BLaER1 (cell line): ENCODE results near the gene IL17REL.
A peak's percentile ranks its signal among the peaks of the same experiment; 100 is the strongest.

Source experiments
- H3K27ac ChIP-seq: shearing (Covaris generic); formaldehyde crosslinking; 2 replicates; pipeline ENCODE4 v1.8.1; 2022
- H3K27me3 ChIP-seq: shearing (Covaris generic); formaldehyde crosslinking; 2 replicates; pipeline ENCODE4 v1.8.1; 2022
- H3K36me3 ChIP-seq: shearing (Covaris generic); formaldehyde crosslinking; 2 replicates; pipeline ENCODE4 v1.8.1; 2022
- H3K4me1 ChIP-seq: shearing (Covaris generic); formaldehyde crosslinking; 2 replicates; pipeline ENCODE4 v1.8.1; 2022
- H3K4me2 ChIP-seq: shearing (Covaris generic); formaldehyde crosslinking; 2 replicates; pipeline ENCODE4 v1.8.1; 2022
- H3K4me3 ChIP-seq: shearing (Covaris generic); formaldehyde crosslinking; 2 replicates; pipeline ENCODE4 v1.8.1; 2022
- H3K9ac ChIP-seq: shearing (Covaris generic); formaldehyde crosslinking; 2 replicates; pipeline ENCODE4 v1.8.1; 2022
- H3K9me3 ChIP-seq: shearing (Covaris generic); formaldehyde crosslinking; 2 replicates; pipeline ENCODE4 v1.8.1; 2022
- H4K20me1 ChIP-seq: shearing (Covaris generic); formaldehyde crosslinking; 2 replicates; pipeline ENCODE4 v1.8.1; 2022
- Cebpa-rat ChIP-seq: shearing (Covaris generic); IDR thresholded peaks from 2 replicates; pipeline ENCODE4 v1.8.1; 2022

The IL17REL gene

GRCh38 chr22:49956914-49957825, 55.4 kb downstream of the IL17REL start:
- peak overlapping the region; percentile 80; the same call in 1 of the 2 replicates for H3K4me2 ChIP-seq
- H3K36me3 ChIP-seq: peaks cover 6% of the 10 kb centered on the region; the same call in 1 of the 2 replicates
- no peak overlapping the region for H3K27ac ChIP-seq
- H3K9ac ChIP-seq: no peak overlapping the region
- no peaks in the 10 kb centered on the region for H3K27me3 ChIP-seq
- no peak for TF ChIP-seq Cebpa-rat
- H3K4me1 ChIP-seq: peaks cover 68% of the 10 kb centered on the region
- peaks cover 15% of the 10 kb centered on the region for H4K20me1 ChIP-seq
- no peaks in the 10 kb centered on the region for H3K9me3 ChIP-seq
- no peak overlapping the region for H3K4me3 ChIP-seq

- no peak for TF ChIP-seq Cebpa-rat
- H3K4me2 ChIP-seq: peak overlapping the region; percentile 80
- no peaks in the 10 kb centered on the region for H3K36me3 ChIP-seq
- H4K20me1 ChIP-seq: peaks cover 8% of the 10 kb centered on the region
- H3K9me3 ChIP-seq: no peaks in the 10 kb centered on the region
- peaks cover 75% of the 10 kb centered on the region for H3K4me1 ChIP-seq
- no peaks in the 10 kb centered on the region for H3K27me3 ChIP-seq
- no peak overlapping the region for H3K4me3 ChIP-seq
- 0 out of 2 replicates have a peak overlapping the region, but pooled peaks have one; percentile 6 for H3K27ac ChIP-seq
- no peak overlapping the region for H3K9ac ChIP-seq
These were observed 56.2 kb downstream of the IL17REL start for GRCh38 chr22:49956418-49956770.

- H3K9ac ChIP-seq: peak overlapping the region; percentile 61; the same call in 1 of the 2 replicates
- no peak for TF ChIP-seq Cebpa-rat
- H3K9me3 ChIP-seq: no peaks in the 10 kb centered on the region
- peak overlapping the region; percentile 80 for H3K4me2 ChIP-seq
- H4K20me1 ChIP-seq: peaks cover 2% of the 10 kb centered on the region; the same call in 1 of the 2 replicates
- no peaks in the 10 kb centered on the region for H3K36me3 ChIP-seq
- H3K4me1 ChIP-seq: peaks cover 81% of the 10 kb centered on the region
- H3K27me3 ChIP-seq: no peaks in the 10 kb centered on the region
- no peak overlapping the region for H3K4me3 ChIP-seq
- peak overlapping the region; percentile 75 for H3K27ac ChIP-seq
These were observed 56.8 kb downstream of the IL17REL start for GRCh38 chr22:49955581-49956417.

DNA sequence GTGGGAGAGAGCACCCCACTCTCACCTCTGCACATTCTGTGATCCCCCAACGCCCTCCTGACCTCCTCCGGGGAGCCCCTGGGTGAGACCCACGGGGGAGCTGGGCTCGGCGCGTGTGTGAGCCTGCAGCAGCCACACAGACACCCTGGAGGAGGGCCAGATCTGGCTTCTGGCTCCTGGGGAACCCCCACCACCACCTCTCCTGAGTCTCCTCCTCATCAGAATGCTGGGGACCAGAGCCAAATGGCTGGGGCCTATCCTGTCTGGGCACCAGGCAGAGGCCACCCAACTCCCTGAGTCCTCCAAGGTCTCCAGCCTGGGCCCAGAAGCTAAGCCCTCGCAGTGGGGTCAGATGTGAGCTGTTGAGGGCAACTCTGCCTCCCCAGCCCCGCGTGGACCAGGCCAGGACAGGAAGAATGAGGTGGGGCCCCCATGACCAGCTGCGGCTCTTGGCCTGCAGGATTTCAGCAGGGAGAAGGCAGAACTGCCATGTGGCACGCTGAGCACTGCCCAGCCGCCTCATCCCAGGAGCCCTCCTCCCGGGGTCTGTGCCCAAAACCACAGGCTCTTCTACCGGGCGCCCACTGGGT, 57.5 kb downstream of the IL17REL start:
- H3K27ac ChIP-seq: peak overlapping the region; percentile 75
- H3K4me2 ChIP-seq: peak overlapping the region; percentile 80
- no peak for TF ChIP-seq Cebpa-rat
- no peaks in the 10 kb centered on the region for H4K20me1 ChIP-seq
- no peaks in the 10 kb centered on the region for H3K27me3 ChIP-seq
- peak overlapping the region; percentile 61; the same call in 1 of the 2 replicates for H3K9ac ChIP-seq
- H3K4me3 ChIP-seq: no peak overlapping the region
- H3K9me3 ChIP-seq: no peaks in the 10 kb centered on the region
- peaks cover 85% of the 10 kb centered on the region for H3K4me1 ChIP-seq
- H3K36me3 ChIP-seq: no peaks in the 10 kb centered on the region

DNA sequence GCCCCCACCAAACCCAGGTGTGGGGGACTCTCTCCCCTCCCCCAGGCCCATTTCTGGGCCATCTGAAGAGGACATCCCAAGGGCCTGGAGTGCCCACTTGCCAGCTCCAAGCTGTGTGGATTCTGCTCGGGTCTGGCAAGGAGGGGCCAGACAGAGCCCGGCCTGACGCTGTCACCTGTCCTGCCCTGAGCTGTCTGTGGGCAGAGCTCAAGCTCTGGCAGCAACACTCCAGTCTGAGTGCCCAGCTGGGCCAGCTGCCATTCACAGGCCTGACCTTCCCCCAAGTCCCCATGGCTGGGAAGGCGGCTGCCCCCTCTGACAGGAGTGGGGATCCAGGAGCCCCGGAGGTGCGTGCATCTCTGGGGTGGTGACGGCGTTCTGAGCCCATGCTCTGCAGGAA, 58.2 kb downstream of the IL17REL start:
- H3K27ac ChIP-seq: peak overlapping the region; percentile 75; the same call in 1 of the 2 replicates
- H3K27me3 ChIP-seq: no peaks in the 10 kb centered on the region
- no peak for TF ChIP-seq Cebpa-rat
- H3K4me3 ChIP-seq: no peak overlapping the region
- peak overlapping the region; percentile 80 for H3K4me2 ChIP-seq
- no peaks in the 10 kb centered on the region for H3K9me3 ChIP-seq
- no peaks in the 10 kb centered on the region for H3K36me3 ChIP-seq
- no peaks in the 10 kb centered on the region for H4K20me1 ChIP-seq
- H3K4me1 ChIP-seq: peaks cover 79% of the 10 kb centered on the region
- H3K9ac ChIP-seq: no peak overlapping the region

- TF ChIP-seq Cebpa-rat: no peak
- peak overlapping the region; percentile 9; the same call in 1 of the 2 replicates for H3K27ac ChIP-seq
- no peaks in the 10 kb centered on the region for H4K20me1 ChIP-seq
- H3K4me2 ChIP-seq: peak overlapping the region; percentile 80
- H3K4me1 ChIP-seq: peaks cover 77% of the 10 kb centered on the region
- H3K36me3 ChIP-seq: no peaks in the 10 kb centered on the region
- no peaks in the 10 kb centered on the region for H3K27me3 ChIP-seq
- H3K9ac ChIP-seq: no peak overlapping the region
- H3K4me3 ChIP-seq: no peak overlapping the region
- H3K9me3 ChIP-seq: no peaks in the 10 kb centered on the region
These were observed 58.8 kb downstream of the IL17REL start for GRCh38 chr22:49953680-49954344.

- H3K4me3 ChIP-seq: no peak overlapping the region
- TF ChIP-seq Cebpa-rat: no peak
- H3K27ac ChIP-seq: peak overlapping the region; percentile 22; the same call in 1 of the 2 replicates
- no peaks in the 10 kb centered on the region for H3K27me3 ChIP-seq
- no peak overlapping the region for H3K9ac ChIP-seq
- H3K36me3 ChIP-seq: no peaks in the 10 kb centered on the region
- H3K4me2 ChIP-seq: peak overlapping the region; percentile 80
- peaks cover 77% of the 10 kb centered on the region for H3K4me1 ChIP-seq
- H3K9me3 ChIP-seq: no peaks in the 10 kb centered on the region
- no peaks in the 10 kb centered on the region for H4K20me1 ChIP-seq
These were observed 59.4 kb downstream of the IL17REL start for GRCh38 chr22:49953027-49953679.

GRCh38 chr22:49951986-49952896, 60.3 kb downstream of the IL17REL start:
- TF ChIP-seq Cebpa-rat: no peak
- H3K27ac ChIP-seq: peak overlapping the region; percentile 22; the same call in 1 of the 2 replicates
- peak overlapping the region; percentile 80 for H3K4me2 ChIP-seq
- H3K4me1 ChIP-seq: peaks cover 84% of the 10 kb centered on the region
- no peaks in the 10 kb centered on the region for H3K36me3 ChIP-seq
- H3K9me3 ChIP-seq: no peaks in the 10 kb centered on the region
- no peaks in the 10 kb centered on the region for H4K20me1 ChIP-seq
- no peak overlapping the region for H3K4me3 ChIP-seq
- H3K27me3 ChIP-seq: no peaks in the 10 kb centered on the region
- H3K9ac ChIP-seq: peak overlapping the region; percentile 24; the same call in 1 of the 2 replicates
